Ureter (tissue), 1 donor: ENCODE results near the gene TLR7. TPM values are rescaled to one million over a fixed set of nuclear protein-coding genes. Genes with fewer than 3 reads are reported as not detected.

ENCODE experiments used
- DNase-seq: peaks from one replicate; pipeline ENCODE4 v3.0.0-alpha.2; 2020; ENCODE audit warnings: low spot score
- total RNA-seq: library from RNA; stranded (reverse); gene quantifications from one replicate; pipeline ENCODE4 v1.2.4, GENCODE V29; 2023
- donor health status: DM: yes; HTN: yes; CAD: no.

Gene TLR7
- total RNA-seq, 1 donor from 2014 or later = 1.0 TPM

DNA sequence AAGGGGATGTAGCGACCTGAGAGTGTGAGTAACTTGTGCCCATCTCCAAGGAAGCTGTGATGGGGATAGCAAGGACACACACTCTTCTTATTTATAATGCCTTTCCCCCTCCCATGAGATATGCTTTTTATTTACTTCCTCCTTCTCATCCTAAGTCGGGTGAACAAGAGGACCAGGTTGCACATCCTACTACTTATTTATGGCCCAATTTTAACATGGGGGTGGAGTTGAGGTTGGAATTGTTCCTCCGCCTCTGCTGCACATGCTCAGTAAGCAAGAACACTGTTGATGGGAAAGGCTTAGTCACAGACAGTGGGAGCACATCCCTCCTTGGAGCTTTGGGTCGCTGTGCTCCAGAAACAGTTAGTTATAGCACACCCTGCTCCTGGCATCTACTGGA, 24.3 kb downstream of the TLR7 start:
- no peak for DNase-seq

DNA sequence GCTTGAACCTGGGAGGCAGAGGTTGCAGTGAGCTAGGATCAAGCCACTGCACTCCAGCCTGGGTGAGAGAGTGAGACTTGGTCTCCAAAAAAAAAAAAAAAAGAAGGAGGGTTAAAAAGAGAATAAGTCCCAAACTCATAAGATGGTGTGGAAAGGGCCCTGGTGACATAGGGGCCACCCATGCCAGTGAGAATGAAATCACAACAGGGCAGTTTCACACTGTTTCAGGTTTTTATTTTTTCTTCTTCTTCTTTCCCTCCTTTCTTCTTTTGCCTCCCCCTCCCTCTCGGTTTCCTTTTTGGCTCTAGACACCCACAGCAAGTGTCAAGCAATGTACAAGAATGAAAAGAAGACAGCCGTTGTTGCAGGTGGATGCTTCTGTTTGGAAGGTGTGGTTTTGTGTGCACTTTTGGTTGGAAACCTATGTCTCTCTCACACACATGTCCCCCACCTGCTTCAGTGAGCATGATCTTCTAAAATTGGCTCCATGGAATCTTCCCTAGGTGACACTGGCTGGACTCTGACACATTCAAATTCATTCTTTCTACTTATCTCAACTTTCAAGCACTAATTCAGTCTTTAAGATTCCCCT, 25.1 kb downstream of the TLR7 start:
- DNase-seq = no peak

DNA sequence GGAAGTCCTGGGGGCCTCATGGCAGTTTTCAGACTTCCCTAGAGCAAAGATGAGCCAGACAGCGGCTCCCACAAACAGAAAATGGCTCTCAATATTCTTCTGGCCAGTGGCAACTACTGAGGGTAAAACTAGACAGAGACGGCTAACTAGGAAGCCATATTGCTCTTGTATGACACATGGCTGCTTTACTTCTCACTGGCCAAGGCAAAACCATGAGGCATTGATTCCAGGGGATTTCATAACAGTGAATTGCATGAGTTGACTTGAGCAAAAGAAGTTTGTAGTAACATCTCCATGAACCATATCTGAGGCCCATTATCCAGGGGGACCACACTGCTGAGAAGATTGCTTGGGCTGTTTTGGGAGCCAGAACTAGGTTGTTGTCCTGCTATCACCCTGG, 25.8 kb downstream of the TLR7 start:
- no peak for DNase-seq

- no peak for DNase-seq
Observed at GRCh38 chrX:12894074-12895030, 27.5 kb downstream of the TLR7 start.

GRCh38 chrX:12895866-12896265, 29.0 kb downstream of the TLR7 start:
- no peak for DNase-seq

DNA sequence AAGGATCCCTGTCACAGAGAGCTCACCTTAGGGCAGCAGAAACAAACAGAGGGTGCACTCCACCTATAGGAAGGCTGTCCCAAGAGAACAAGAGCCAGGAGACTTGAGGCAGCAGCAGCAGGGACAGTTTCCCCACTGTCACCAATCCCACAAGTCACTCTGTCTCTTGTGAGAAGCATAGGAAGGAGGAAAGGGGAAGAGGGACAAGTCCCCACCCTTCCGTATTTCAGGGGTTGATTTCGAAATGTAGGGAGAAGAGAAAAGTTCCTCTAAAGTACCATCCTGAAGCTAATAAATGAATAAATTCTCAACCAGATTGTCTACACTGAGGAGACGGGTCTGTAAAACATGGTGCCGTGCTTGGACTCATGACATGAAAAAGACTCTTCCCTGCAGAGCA, 30.1 kb downstream of the TLR7 start:
- DNase-seq = no peak

DNA sequence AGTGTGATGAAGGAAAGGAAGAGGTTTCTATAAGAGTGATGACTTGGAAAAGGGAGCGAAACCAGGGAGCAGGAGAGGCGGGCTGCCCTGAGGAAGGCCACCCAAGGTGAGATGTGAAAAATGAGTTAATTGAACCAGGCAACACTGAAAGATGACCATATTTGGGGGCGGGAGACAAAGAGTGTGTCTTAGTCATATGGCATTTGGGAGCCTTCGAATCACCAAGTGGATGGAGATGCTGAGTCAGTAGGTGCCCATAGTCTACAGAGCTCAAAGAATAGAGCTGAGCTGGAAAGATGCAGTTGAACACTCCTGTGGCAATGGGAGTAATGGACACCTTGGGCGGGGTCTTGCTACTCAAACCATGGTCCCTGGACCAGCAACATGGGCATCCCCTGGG, 31.2 kb downstream of the TLR7 start:
- DNase-seq = no peak

DNA sequence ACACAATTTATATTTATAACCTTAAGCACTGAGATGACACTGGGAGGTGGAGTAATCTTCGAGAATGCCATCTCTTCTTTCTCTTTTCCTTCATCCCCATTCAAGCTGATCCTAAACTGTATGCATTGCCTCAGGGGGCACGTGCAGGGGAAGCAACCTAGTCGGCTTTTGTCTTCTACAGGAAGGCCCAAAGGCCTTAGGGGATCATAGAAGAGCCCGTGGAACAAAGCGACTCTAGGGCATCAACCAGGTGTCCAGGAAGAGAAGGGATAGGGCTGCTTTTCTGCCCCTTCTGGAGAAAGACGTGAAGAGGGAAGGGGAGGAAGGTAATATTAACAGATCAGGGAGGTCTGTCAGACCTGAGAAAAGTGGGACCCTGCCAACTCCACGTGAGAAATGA, 32.6 kb downstream of the TLR7 start:
- DNase-seq = no peak

DNA sequence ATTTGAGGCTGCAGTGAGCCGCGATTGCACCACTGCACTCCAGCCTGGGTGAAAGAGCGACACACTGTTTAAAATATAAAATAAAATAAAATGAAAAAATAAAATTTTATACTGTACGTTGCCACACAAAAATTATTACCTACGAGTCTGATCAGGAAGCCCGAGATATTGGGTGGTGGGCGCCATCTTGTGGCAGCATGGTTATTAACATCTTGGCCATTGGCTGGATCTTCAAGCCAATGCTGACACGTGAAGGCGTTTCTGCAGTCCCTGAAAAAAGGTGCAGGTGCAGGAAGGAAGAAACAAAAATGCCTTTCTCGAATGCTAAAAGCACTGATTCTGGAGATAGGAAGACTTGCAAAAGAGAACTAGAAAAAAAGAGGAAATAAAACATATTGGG, 34.6 kb downstream of the TLR7 start:
- peak; percentile 70 for DNase-seq

- DNase-seq = no peak
Observed at GRCh38 chrX:12903646-12904045, 36.8 kb downstream of the TLR7 start.

DNA sequence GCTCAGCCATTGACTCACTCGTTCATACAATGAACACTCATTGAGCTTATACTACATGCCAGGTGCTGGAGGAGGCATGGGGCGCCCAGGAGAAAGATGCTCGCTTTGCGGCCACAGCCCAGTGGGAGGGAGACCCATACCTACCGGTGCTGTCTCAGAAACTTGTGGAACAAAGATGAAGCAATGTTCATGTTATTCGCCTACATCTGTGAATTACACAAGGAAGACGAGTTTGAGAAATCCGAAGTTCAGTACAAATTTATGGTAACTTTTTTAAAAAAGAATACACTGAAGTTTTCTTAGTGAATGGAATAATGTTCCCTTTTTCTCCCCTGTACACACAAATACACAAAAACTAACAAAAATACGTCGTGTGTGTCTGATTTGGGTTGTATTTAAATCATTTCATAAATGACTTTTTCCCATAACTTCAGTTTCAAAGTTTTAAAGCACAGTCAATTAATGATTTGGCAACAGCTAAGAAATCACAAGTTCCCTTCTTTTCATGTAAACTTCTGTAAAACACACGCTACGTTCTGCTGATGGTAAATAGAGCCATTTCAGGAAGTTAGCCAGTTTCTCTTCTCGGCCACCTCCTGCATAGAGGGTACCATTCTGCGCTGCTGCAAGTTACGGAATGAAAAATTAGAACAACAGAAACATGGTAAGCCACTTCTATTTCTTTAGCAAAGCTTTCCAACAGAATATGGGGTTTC, 39.3 kb downstream of the TLR7 start, which contains the start of gene TLR8:
Gene TLR8, plus strand, starts transcription at position 575 of the 716 bp plus-strand sequence. Its CDS starts 87 bp downstream, at position 662.
- no peak for DNase-seq

DNA sequence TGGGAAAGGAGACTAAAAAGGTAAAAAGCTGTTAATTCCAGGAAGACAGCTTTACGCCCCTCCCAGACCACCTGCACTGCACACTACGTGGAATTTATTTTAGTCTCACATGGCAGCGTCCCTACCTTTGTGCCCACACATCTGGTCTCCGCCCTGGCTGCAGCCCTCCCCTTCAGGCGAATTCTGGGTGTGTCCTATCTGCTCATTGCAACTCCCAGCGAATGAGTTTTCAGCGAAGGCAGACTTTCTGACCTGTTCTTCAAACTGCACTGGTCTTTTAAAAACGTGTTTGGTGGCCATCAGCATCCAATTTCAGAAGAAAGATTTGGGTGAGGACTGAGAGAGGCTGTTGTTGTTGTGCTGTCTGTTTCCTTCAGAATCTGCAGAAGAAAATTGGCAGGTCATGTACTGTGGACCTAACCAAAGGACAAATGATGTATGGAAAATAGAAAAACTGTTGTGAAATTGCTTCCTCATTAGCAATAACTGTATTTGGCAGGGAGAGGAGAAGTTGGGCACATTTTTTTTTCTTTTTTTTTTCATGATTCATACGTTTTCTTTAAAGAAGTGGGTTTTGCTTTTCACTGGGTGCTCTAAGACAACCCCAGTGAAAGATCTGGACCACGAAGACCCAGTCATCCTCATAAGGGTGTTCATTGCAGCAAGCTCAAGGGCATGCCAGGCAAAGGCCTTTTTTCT, 43.7 kb downstream of the TLR7 start:
- DNase-seq = no peak

- DNase-seq = no peak
Observed at GRCh38 chrX:12911122-12911470, 44.2 kb downstream of the TLR7 start.

DNA sequence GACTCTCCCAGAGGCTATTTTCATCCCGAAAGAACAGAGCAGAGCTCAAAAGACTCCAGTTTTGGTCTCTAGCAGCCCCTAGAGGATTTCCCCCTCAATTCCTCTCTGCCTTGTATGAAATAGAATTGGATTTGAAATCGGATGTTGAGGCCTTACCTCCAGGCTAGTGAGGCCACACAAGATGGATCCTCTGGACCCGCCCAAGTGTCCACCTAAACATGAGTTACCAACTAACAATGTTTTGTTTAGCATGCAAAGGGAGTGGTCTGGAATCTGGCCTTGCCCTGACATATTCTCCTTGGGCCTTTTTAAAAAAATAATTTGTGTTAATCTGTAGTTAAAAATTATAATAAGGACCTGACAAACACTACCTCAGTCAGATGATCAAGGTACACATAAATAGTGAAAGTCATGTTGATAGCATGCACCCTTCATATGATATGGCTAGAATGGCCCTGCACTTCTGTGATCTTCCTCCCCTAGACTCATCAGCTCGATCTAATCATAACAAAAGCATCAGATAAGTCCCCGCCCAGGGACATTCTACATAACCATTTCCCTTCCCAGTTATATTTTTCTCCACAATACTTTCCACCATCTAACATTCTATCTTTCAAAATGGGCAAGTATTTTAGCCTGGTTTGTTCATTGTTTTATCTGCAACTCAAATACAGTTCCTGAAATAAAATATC, 46.1 kb downstream of the TLR7 start:
- DNase-seq = no peak

GRCh38 chrX:12917753-12918152, 50.9 kb downstream of the TLR7 start:
- no peak for DNase-seq

GRCh38 chrX:12919051-12919450, 52.2 kb downstream of the TLR7 start:
- no peak for DNase-seq

DNA sequence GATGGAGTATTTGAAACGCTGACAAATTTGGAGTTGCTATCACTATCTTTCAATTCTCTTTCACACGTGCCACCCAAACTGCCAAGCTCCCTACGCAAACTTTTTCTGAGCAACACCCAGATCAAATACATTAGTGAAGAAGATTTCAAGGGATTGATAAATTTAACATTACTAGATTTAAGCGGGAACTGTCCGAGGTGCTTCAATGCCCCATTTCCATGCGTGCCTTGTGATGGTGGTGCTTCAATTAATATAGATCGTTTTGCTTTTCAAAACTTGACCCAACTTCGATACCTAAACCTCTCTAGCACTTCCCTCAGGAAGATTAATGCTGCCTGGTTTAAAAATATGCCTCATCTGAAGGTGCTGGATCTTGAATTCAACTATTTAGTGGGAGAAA, 52.7 kb downstream of the TLR7 start:
- no peak for DNase-seq

DNA sequence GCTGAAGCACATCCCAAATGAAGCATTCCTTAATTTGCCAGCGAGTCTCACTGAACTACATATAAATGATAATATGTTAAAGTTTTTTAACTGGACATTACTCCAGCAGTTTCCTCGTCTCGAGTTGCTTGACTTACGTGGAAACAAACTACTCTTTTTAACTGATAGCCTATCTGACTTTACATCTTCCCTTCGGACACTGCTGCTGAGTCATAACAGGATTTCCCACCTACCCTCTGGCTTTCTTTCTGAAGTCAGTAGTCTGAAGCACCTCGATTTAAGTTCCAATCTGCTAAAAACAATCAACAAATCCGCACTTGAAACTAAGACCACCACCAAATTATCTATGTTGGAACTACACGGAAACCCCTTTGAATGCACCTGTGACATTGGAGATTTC, 54.1 kb downstream of the TLR7 start:
- DNase-seq = no peak

GRCh38 chrX:12921886-12922598, 55.2 kb downstream of the TLR7 start:
- no peak for DNase-seq

DNA sequence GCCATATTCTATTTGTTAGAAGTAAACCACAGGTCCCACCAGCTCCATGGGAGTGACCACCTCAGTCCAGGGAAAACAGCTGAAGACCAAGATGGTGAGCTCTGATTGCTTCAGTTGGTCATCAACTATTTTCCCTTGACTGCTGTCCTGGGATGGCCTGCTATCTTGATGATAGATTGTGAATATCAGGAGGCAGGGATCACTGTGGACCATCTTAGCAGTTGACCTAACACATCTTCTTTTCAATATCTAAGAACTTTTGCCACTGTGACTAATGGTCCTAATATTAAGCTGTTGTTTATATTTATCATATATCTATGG, 55.7 kb downstream of the TLR7 start:
- no peak for DNase-seq

DNA sequence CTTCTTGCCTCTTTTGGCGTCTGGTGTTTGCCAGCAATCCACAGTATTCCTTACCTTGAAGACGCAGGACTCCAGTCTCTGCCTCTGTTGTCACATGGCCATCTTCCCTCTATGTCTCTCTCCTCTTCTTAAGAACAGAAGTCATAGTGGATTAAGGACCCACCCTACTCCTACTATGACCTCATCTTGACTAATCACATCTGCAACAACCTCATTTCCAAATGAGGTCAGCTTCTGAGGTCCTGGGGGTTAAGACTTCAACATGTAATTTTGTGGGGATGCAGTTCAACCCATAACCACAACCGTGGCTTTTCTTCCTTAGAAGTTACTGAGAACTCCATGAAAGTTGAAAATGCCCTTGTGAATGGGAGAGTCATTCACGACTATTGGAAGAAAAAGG, 62.8 kb downstream of the TLR7 start:
- DNase-seq = no peak
